ENCODE measurements around the gene CASP8AP2. TPM values are rescaled to one million over a fixed set of nuclear protein-coding genes. Genes with fewer than 3 reads are reported as not detected.
"Not testable (repeated sequence)": the region's sequence is repeated elsewhere in the genome, so short reads cannot be mapped to it uniquely, and the experiment has no call there.

The CASP8AP2 gene
- total and polyA plus RNA-seq, 7 donors: 2.1 to 25.8 (median 16.4) TPM

DNA sequence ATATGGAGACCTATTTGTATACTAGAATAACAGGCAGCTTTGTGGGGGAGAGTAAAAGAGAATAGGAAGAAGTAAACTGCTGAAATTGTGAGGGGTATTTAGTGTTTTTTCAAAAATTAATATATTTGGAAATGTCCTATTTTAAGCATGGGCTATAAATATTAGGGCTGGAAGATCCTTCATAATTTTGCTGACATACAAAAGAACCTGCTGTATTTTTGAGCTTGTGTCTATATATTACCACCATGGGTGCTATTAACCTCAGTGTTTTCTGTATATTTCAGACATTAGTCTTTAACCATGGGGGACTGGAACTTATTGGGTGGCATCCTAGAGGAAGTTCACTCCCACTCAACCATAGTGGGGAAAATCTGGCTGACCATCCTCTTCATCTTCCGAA lies 64.5 kb downstream of the CASP8AP2 start, which contains the start of gene GJA10:
Gene GJA10, plus strand, starts transcription at position 301 of the 400 bp plus-strand sequence. Its CDS starts 0 bp downstream, at position 301.
- 96 to 98% methylated on average over 1 of the region's 1 CpG for WGBS, 2 donors
- no peak within 1 kb of the TSS for H3K27ac ChIP-seq
- no peak within 1 kb of the TSS for H3K4me3 ChIP-seq
- H3K36me3 ChIP-seq: no peaks in the 10 kb centered on the region
- no peak for TF ChIP-seq CTCF (IDR thresholded peaks at IDR 0.05)
- TF ChIP-seq POLR2AphosphoS5 (IDR thresholded peaks at IDR 0.05): no peak
- TF ChIP-seq POLR2A (IDR thresholded peaks at IDR 0.05): no peak
- no peak for TF ChIP-seq EP300 (IDR thresholded peaks at IDR 0.05)
- intact Hi-C loops (cut with DNase I): no loop called here
- H3K27me3 ChIP-seq: peaks cover 0 to 38% (median 10%) of the 10 kb centered on the region in 3 donors
- no peaks in the 10 kb centered on the region for H3K9me3 ChIP-seq
- no peak for DNase-seq
- H3K4me1 ChIP-seq: no peaks in the 10 kb centered on the region

GRCh38 chr6:89895276-89895874 lies 65.7 kb downstream of the CASP8AP2 start:
- Histone ChIP-seq H3K9me3 (no peaks in the 10 kb centered on the region), H3K27me3 (peaks cover 0 to 31% (median 10%) of the 10 kb centered on the region in 3 donors), H3K36me3 (no peaks in the 10 kb centered on the region), H3K27ac (no peak overlapping the region), H3K4me1 (no peaks in the 10 kb centered on the region), H3K4me3 (no peak overlapping the region)
- TF ChIP-seq CTCF (IDR thresholded peaks at IDR 0.05): no peak
- TF ChIP-seq POLR2AphosphoS5 (IDR thresholded peaks at IDR 0.05): no peak
- no peak for TF ChIP-seq POLR2A (IDR thresholded peaks at IDR 0.05)
- no peak for TF ChIP-seq EP300 (IDR thresholded peaks at IDR 0.05)
- WGBS, 2 donors: 46 to 50% methylated on average over 8 of the region's 8 CpGs
- no peak for DNase-seq
- intact Hi-C loops (cut with DNase I): no loop called here

- 57 to 80% methylated on average over 10 of the region's 10 CpGs for WGBS, 2 donors
- H3K27ac ChIP-seq; H3K36me3 ChIP-seq; H3K4me1 ChIP-seq; intact Hi-C loops (cut with DNase I); DNase-seq; H3K4me3 ChIP-seq; H3K27me3 ChIP-seq; H3K9me3 ChIP-seq: not testable (repeated sequence)
These were observed 80.6 kb downstream of the CASP8AP2 start for GRCh38 chr6:89910001-89910901.

DNA sequence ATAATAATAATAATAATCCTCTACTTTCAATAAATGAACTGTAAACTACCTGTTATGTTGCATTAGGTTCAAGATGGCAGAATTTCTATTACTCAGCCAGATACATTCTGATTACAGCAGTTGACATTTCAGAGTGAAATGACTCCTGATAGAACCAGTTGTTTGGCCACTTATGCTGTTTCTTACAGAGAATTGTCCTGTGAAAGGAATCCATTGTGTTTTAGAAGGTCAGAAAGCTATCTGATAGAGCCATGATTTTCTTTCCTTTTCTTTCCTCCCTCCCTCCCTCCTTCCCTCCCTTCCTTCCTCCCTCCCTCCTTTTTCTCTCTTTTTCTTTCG lies 81.2 kb downstream of the CASP8AP2 start:
- H3K4me1 ChIP-seq: no peaks in the 10 kb centered on the region
- intact Hi-C loops (cut with DNase I): no loop called here
- peaks cover 0 to 3% (median 0%) of the 10 kb centered on the region in 4 donors for H3K9me3 ChIP-seq
- 45 to 74% methylated on average over 1 of the region's 1 CpG for WGBS, 2 donors
- no peak for DNase-seq
- H3K27ac ChIP-seq: no peak overlapping the region
- TF ChIP-seq POLR2A (IDR thresholded peaks at IDR 0.05) (no peak), CTCF (IDR thresholded peaks at IDR 0.05) (no peak), EP300 (IDR thresholded peaks at IDR 0.05) (no peak), POLR2AphosphoS5 (IDR thresholded peaks at IDR 0.05) (no peak)
- H3K27me3 ChIP-seq: no peaks in the 10 kb centered on the region
- no peak overlapping the region for H3K4me3 ChIP-seq
- no peaks in the 10 kb centered on the region for H3K36me3 ChIP-seq

- TF ChIP-seq POLR2AphosphoS5 (IDR thresholded peaks at IDR 0.05) (no peak), POLR2A (IDR thresholded peaks at IDR 0.05) (no peak), EP300 (IDR thresholded peaks at IDR 0.05) (no peak), CTCF (IDR thresholded peaks at IDR 0.05) (no peak)
- intact Hi-C loops (cut with DNase I): no loop called here
- Histone ChIP-seq H3K27ac (no peak overlapping the region), H3K9me3 (peaks cover 0 to 5% (median 2%) of the 10 kb centered on the region in 4 donors), H3K4me1 (no peaks in the 10 kb centered on the region), H3K36me3 (no peaks in the 10 kb centered on the region), H3K27me3 (no peaks in the 10 kb centered on the region), H3K4me3 (no peak overlapping the region)
- no peak for DNase-seq
- WGBS, 2 donors: 83 to 95% methylated on average over 3 of the region's 3 CpGs
These were observed 86.6 kb downstream of the CASP8AP2 start for GRCh38 chr6:89916136-89916920.

All from sigmoid colon (tissue), 7 donors.